HG02885 (cell line): ENCODE measurements around the gene SCN4A.

Source experiments
- ATAC-seq: cut with Tn5 transposase; IDR thresholded peaks from one replicate; pipeline ENCODE4 v1.9.1; 2021; ENCODE audit warnings: mild to moderate bottlenecking; ENCODE audit not compliant: unreplicated experiment, poor library complexity

The SCN4A gene

GRCh38 chr17:63961355-63962212 is 11.1 kb downstream of the SCN4A start:
- no peak for ATAC-seq

GRCh38 chr17:63960430-63960829 is 12.3 kb downstream of the SCN4A start:
- ATAC-seq, result no peak

GRCh38 chr17:63960006-63960405 is 12.7 kb downstream of the SCN4A start:
- ATAC-seq, result no peak

- no peak for ATAC-seq
Observed at GRCh38 chr17:63956296-63956920, 16.3 kb downstream of the SCN4A start.

- ATAC-seq, result no peak
Observed at GRCh38 chr17:63955791-63956190, 16.9 kb downstream of the SCN4A start.

- ATAC-seq, result no peak
Observed at GRCh38 chr17:63955232-63955631, 17.5 kb downstream of the SCN4A start.

- no peak for ATAC-seq
Observed at GRCh38 chr17:63954402-63955063, 18.2 kb downstream of the SCN4A start.

- no peak for ATAC-seq
Observed at GRCh38 chr17:63950940-63951907, 21.5 kb downstream of the SCN4A start.

GRCh38 chr17:63949576-63950250 is 23.0 kb downstream of the SCN4A start:
- no peak for ATAC-seq

GRCh38 chr17:63948521-63948920 is 24.2 kb downstream of the SCN4A start:
- no peak for ATAC-seq

GRCh38 chr17:63947711-63948330 is 24.9 kb downstream of the SCN4A start:
- ATAC-seq, result no peak

GRCh38 chr17:63946440-63947363 is 26.0 kb downstream of the SCN4A start:
- peak; percentile 71 for ATAC-seq

- peak; percentile 39 for ATAC-seq
Observed at GRCh38 chr17:63945784-63946439, 26.8 kb downstream of the SCN4A start.

- ATAC-seq, result no peak
Observed at GRCh38 chr17:63944736-63945499, 27.8 kb downstream of the SCN4A start.

GRCh38 chr17:63943745-63944144 is 29.0 kb downstream of the SCN4A start:
- ATAC-seq, result no peak

GRCh38 chr17:63942309-63942985 is 30.3 kb downstream of the SCN4A start:
- ATAC-seq, result no peak
